Lung (tissue), 12 donors: ENCODE results near the gene NRG2. TPM values are rescaled to one million over a fixed set of nuclear protein-coding genes. Genes with fewer than 3 reads are reported as not detected.

Experiments used
- ATAC-seq: fragments of 200-7000 bp; cut with Tn5 transposase; one replicate; pipeline ENCODE4 v1.9.1; 2020; ENCODE audit warnings: moderate number of reproducible peaks; ENCODE audit not compliant: insufficient read depth, low FRiP score
- DNase-seq, 3 donors: peaks; one replicate each; pipeline ENCODE4 v3.0.0-alpha.2; 2013 to 2017
- H3K27ac ChIP-seq, 2 donors: one replicate each; pipeline ENCODE4 v1.5.1; 2013; ENCODE audit warnings: mild to moderate bottlenecking in 2 of 2, moderate library complexity in 2 of 2, control low read depth in 1 of 2, inconsistent platforms in 1 of 2, low read depth in 1 of 2, low read length in 1 of 2
- H3K27me3 ChIP-seq, 3 donors: one replicate each; pipeline ENCODE4 v1.5.1; 2013; ENCODE audit warnings: low read length in 2 of 3; ENCODE audit not compliant: control insufficient read depth in 3 of 3, insufficient read depth in 3 of 3
- H3K36me3 ChIP-seq, 4 donors: one replicate each; pipeline ENCODE4 v1.5.1; 2013; ENCODE audit warnings: low read length in 4 of 4, mild to moderate bottlenecking in 1 of 4, moderate library complexity in 1 of 4; ENCODE audit not compliant: control insufficient read depth in 4 of 4, insufficient read depth in 4 of 4
- H3K4me1 ChIP-seq, 5 donors: one replicate each; pipeline ENCODE4 v1.5.1; 2013; ENCODE audit warnings: low read length in 5 of 5, mild to moderate bottlenecking in 2 of 5, moderate library complexity in 1 of 5; ENCODE audit not compliant: control insufficient read depth in 5 of 5, insufficient read depth in 5 of 5
- H3K4me3 ChIP-seq: one replicate; pipeline ENCODE4 v1.5.1; 2013; ENCODE audit warnings: mild to moderate bottlenecking, control low read depth, moderate library complexity
- H3K9ac ChIP-seq, 2 donors: one replicate each; pipeline ENCODE4 v1.5.1; 2013; ENCODE audit warnings: low read length in 2 of 2, control low read depth in 1 of 2; ENCODE audit not compliant: insufficient read depth in 1 of 2
- H3K9me3 ChIP-seq, 4 donors: one replicate each; pipeline ENCODE4 v1.5.1; 2013; ENCODE audit warnings: low read length in 3 of 4, mild to moderate bottlenecking in 1 of 4, moderate library complexity in 1 of 4; ENCODE audit not compliant: control insufficient read depth in 4 of 4, insufficient read depth in 3 of 4
- CTCF ChIP-seq: IDR thresholded peaks from 2 replicates; pipeline ENCODE4 v1.5.1; 2012; ENCODE audit warnings: mild to moderate bottlenecking; ENCODE audit errors: control extremely low read depth, extremely low read depth
- WGBS, 2 donors: extraction: QIAGEN DNeasy Blood & Tissue Kit; methylation state at CpG; one replicate each; pipeline ENCODE4 v1.1.7; 2013; 5-methylcytosine and 5-hydroxymethylcytosine counted together
- polyA plus RNA-seq, 2 donors: library from polyadenylated mRNA; stranded (reverse); fragments of 200-250 nt; gene quantifications; one replicate each; pipeline ENCODE4 v1.2.1, GENCODE V29; 2013
- total RNA-seq, 2 donors: library from RNA; depleted of rRNA in 1 of 2; stranded (reverse); fragments of >200 nt in 1 of 2; gene quantifications; one replicate each; pipeline ENCODE4 v1.2.1, GENCODE V29; 2014 to 2021
- donor health status: control.
- donor health status: control.
- donor health status: Bipolar disorder and iron deficiency.
- donor health status: healthy.
- donor health status: DM: yes; HTN: yes; CAD: no.

The NRG2 gene
- total and polyA plus RNA-seq, 4 donors, result 0.41 to 3.0 (median 1.0) TPM

GRCh38 chr5:139915266-139915665, 127.8 kb downstream of the NRG2 start:
- WGBS, 2 donors, result 70 to 76% methylated on average over 3 of the region's 3 CpGs
- no peak for ATAC-seq

DNA sequence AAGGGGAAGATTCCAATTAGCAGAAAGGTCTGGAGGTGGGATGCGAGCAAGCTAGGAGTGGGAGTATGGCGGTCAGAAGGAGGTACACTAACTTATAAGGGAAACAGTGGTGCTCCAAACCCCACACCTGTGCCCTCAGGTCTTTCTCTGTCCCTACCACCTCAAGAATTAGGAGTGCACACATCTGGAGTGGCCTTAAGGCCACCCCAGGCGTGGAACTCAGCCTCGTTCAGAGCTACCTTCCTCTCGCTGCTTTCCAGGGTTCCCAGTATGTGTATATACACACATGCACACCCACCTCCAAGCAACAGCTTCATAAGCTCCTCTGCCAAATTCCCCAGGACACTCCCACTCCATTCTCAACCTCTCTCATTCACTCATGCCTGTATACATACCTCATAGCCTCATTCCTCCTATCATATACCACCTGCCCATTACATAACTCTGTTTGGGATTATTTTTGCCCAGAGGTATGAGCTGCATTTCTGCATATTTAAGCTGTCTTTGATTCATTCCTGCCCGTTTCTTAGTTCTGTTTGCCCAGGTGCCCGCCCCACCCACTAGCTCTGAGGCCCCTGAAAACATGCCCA, 128.8 kb downstream of the NRG2 start:
- H3K27ac ChIP-seq, result no peak overlapping the region
- H3K27me3 ChIP-seq, result peaks cover 0 to 3% (median 0%) of the 10 kb centered on the region in 3 donors
- peak in 2 of 3 donors; percentile 16 to 22 for DNase-seq
- no peaks in the 10 kb centered on the region for H3K36me3 ChIP-seq
- ATAC-seq, result no peak
- 82 to 88% methylated on average over 7 of the region's 7 CpGs for WGBS, 2 donors
- no peak overlapping the region for H3K4me3 ChIP-seq
- H3K9ac ChIP-seq, result no peak overlapping the region
- H3K9me3 ChIP-seq, result no peaks in the 10 kb centered on the region
- no peak for TF ChIP-seq CTCF
- H3K4me1 ChIP-seq, result peaks cover 0 to 11% (median 0%) of the 10 kb centered on the region in 5 donors

More at GRCh38 chr5:139915266-139915665, 127.8 kb downstream of the NRG2 start:
- Histone ChIP-seq H3K9me3 (no peaks in the 10 kb centered on the region), H3K4me3 (no peak overlapping the region), H3K4me1 (peaks cover 0 to 11% (median 0%) of the 10 kb centered on the region in 5 donors), H3K36me3 (no peaks in the 10 kb centered on the region), H3K9ac (no peak overlapping the region), H3K27me3 (peaks cover 0 to 3% (median 0%) of the 10 kb centered on the region in 3 donors), H3K27ac (no peak overlapping the region)
- TF ChIP-seq CTCF, result no peak
- DNase-seq, result no peak

DNA sequence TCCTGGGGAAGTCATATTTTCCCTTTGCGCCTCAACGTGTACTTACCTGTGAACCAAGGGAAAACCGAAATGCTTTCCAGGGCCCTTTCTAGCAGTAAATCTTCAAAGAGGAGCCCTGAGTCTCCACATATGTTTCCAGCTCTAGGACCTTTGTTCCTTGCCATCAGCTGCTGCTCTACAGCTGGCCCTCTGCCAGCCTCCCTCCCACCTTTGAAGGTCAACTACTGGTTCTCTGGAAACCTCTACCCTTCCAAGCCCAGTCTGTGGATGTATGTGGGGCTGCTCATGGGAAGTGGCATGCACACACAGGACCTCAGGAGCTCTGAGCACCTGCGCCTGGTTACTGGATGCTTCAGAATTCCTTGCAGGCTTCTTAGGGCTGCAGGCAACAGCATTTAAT, 130.3 kb downstream of the NRG2 start:
- WGBS, 2 donors, result 90% methylated on average over 4 of the region's 4 CpGs
- no peaks in the 10 kb centered on the region for H3K36me3 ChIP-seq
- H3K9me3 ChIP-seq, result no peaks in the 10 kb centered on the region
- no peak overlapping the region for H3K4me3 ChIP-seq
- no peak for DNase-seq
- no peaks in the 10 kb centered on the region for H3K27me3 ChIP-seq
- no peak for ATAC-seq
- peaks cover 0 to 11% (median 0%) of the 10 kb centered on the region in 5 donors for H3K4me1 ChIP-seq
- H3K9ac ChIP-seq, result no peak overlapping the region
- H3K27ac ChIP-seq, result no peak overlapping the region
- no peak for TF ChIP-seq CTCF

GRCh38 chr5:139912158-139912557, 130.9 kb downstream of the NRG2 start:
- no peak overlapping the region for H3K9ac ChIP-seq
- H3K4me1 ChIP-seq, result peaks cover 0 to 11% (median 0%) of the 10 kb centered on the region in 5 donors
- no peak for TF ChIP-seq CTCF
- ATAC-seq, result no peak
- no peak overlapping the region for H3K27ac ChIP-seq
- DNase-seq, result no peak
- H3K36me3 ChIP-seq, result no peaks in the 10 kb centered on the region
- no peaks in the 10 kb centered on the region for H3K9me3 ChIP-seq
- no peaks in the 10 kb centered on the region for H3K27me3 ChIP-seq
- no peak overlapping the region for H3K4me3 ChIP-seq
- WGBS, 2 donors, result 91 to 93% methylated on average over 3 of the region's 3 CpGs
